Measurements from ENCODE around the gene PAIP2B.
"Not testable (repeated sequence)": the region's sequence is repeated elsewhere in the genome, so short reads cannot be mapped to it uniquely, and the experiment has no call there.

Gene PAIP2B, protein sequence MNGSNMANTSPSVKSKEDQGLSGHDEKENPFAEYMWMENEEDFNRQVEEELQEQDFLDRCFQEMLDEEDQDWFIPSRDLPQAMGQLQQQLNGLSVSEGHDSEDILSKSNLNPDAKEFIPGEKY

DNA sequence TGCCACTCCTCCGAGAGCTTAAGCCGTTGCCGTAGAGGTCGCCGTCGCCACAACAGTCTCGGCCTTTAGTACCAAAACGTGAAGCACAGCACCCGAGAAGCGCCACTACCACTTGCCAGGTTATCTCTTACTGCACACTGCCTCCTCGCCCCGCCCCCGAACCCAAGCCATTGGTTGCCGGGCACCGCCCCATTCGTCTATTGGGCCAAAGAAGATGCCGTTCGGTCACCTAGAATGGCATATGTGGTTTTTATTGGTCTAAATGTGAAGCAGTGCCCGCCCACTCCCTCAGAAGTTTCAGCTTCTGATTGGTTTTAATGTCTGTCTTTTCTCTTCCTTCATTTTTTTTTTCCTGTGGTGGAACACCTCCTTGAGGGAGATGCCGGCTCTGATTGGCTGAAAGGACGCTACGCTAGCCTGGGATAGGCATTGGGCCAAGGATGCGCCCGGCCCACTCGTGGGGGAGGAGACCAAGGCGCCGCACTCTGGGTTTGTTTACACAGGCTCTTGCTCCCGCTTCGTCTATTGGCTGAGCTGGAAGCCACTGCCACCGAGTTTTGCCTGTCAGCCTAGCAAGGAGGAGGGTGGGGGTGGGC lies at the start of gene PAIP2B:
Gene PAIP2B (minus strand): TSS at position 139 of the 596 bp plus-strand sequence. CDS start 24,514 bp downstream, outside the sequence.
- DNase-seq (ENCODE audit: low read depth in 2 of 3, low spot score in 1 of 3) = peak; percentile 97 to 98 (median 97)

DNA sequence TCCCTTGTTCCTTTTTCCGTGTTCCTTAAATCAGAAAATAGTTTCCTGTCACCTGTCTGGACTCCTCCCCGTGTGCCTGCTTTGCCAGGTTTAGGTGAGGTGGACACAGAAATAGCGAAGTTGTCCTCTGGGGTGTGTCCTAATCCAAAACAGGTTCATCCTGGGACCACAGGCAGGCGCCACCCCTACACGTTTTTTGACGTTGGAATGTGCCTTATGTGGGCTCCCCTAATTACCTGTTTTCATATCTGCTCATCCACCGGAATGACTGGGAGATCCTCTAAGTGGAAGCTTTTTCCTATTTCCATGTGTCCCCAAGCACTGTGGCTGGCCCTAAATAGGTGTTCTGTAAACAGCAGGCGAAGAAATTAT lies 49.0 kb upstream of the PAIP2B start:
- DNase-seq (ENCODE audit: low read depth in 2 of 3, low spot score in 1 of 3) = no peak

DNA sequence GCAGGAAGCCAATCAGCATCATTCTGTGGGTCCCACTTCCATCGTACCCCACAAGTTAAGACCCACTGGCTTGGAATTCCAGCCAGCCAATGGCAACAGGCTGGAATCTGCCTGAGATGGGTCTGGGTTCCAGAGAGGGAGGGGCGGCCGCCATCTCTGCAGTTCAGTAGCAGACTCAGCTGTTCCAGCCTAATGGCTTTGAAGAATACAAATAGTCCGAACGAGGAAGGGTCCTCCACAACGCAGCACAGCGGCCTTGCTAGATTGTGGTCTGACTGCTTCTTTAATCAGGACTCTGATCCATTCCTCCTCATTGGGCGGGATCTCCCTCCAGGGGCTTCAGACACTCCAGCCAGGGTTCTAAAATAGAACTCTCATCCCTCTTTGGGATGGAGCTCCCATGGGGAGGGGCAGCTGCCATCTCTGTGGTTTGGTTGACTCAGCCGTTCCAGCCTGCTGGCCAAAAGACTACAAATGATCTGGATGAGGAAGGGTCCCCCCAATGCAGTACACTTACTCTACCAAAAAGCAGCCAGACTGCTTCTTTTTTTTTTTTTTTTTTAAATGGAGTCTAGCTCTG lies 42.7 kb upstream of the PAIP2B start:
- no peak for DNase-seq (ENCODE audit: low read depth in 2 of 3, low spot score in 1 of 3)

DNA sequence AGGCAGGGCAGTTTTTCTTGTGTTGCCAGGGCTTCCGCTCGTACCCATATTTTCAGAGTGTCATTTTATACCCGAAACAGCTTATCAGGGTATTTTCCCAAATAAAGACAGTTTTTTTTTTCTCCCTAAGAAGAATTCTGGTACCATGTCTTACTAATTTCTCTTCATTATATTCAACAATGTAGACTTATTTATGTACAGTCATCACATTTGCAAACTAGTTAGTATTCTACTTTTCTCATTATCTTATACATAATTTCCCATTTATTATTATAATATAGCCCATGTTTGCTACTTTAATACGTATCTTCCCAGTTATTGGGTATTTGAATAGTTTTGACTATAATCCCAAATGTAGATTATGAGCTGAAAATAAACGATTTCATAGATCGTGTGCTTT lies 36.5 kb upstream of the PAIP2B start:
- DNase-seq (ENCODE audit: low read depth in 2 of 3, low spot score in 1 of 3) = no peak

DNA sequence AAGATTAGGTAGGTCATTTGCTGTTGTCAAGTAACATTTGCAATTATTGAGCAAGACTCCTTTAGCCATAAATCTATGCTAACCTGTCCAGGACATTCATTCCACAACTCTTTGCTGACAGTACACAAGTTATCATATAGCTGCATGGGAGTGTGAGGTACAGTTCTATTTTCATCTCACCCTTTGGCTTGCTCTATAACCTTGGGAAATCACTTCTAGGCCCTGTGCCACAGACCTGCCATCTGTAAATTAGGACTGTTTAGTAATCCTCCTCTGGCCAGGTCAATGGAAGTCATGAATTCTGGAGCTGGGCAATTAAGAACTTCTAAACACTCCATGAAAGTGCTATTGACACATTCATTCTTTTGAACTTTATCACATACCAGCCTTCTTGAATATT lies 34.6 kb upstream of the PAIP2B start:
- no peak for DNase-seq (ENCODE audit: low read depth in 2 of 3, low spot score in 1 of 3)

DNA sequence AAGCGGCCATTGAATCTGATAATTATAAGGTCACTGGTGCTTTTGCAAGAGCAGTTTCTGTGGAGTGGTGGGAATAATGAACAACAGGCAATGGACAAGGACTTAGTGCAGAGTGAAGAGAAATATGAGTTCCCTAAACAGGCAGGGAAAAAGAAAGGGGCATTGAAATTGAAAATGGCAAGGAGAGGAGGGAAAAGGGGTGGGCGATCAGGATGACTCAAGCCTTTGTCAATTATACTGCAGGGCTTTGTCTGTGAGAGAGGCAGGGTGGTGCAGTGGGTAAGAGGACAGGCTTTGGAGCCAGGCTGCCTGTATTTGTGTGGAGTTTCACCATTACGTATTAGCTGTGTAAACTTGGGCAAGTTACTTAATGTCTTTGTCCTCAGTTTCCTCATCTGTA lies 29.5 kb upstream of the PAIP2B start:
- DNase-seq (ENCODE audit: low read depth in 2 of 3, low spot score in 1 of 3) = no peak

DNA sequence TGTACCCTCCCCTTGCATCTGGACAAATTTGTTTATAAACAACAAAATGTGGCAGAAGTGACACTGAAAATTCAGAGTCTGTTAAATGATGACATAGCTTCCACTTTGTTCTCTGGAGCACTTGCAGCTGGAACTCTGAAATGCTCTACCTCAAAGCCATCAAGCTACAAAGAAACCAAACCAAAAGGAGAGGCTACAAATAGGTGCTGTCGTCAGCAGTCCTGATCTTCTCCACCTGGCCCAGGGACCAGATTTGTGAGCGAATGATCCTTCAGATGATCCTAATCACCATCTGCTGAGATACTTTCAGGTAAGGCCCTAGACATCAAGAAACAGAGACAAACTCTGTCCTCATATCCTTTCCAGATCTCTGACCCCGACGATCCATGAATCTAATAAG lies 27.9 kb upstream of the PAIP2B start:
- no peak for DNase-seq (ENCODE audit: low read depth in 2 of 3, low spot score in 1 of 3)

DNA sequence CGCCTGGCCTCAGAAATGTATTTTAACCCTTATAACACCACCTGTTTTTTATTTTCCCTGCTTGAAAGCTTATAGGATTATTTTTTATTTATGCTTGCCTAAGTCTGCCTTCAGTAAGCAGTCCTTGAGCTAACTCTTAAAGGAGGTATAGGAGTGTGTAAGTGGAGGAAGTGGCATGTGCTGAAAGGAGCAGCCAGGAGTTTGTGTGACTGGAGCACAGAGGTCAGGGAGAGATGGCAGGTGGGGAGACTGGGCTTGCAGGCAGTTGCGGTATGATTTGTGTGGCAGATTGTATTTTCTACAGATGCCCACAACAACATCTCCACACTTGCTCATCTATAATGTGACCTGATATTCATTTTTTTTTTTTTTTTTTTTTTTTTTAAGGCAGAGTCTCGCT lies 27.2 kb upstream of the PAIP2B start:
- no peak for DNase-seq (ENCODE audit: low read depth in 2 of 3, low spot score in 1 of 3)

DNA sequence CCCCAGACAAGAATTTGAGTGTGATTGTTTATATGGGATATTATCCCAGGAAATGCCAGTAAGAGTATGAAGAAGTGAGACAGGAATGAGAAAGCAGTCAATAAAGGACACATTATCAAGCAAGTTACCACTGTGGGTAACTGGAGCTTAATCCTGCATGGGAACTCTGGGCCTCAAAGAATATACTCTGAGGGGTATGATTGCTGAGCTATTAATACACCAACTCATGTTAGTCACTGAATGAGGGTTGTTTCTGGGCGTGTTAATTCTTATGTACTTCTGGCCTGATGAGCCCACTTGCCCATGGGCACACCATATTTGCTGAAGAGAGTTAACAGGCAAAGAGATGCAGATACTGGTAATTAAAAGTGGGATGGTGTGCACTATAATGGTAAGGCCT lies 26.6 kb upstream of the PAIP2B start:
- DNase-seq (ENCODE audit: low read depth in 2 of 3, low spot score in 1 of 3) = no peak

DNA sequence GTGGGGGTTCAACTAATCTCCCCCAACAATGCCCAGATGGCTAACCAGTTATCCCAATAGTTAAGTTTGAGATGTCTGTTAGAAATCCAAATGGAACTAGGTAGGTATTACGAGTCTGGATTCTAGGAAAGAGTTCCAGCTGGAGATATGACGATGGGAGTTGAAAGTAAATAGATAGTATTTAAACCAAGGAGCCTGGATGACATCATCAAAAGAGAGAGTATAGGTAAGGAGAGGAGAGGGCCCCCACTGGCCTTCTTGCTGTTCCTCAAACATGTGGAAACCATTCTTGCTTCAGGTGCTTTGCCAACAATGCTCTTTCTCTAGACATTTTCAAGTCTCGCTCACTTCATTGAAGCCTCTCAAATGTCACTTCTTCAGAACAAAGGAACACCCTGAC lies 26.0 kb upstream of the PAIP2B start:
- DNase-seq (ENCODE audit: low read depth in 2 of 3, low spot score in 1 of 3) = no peak

DNA sequence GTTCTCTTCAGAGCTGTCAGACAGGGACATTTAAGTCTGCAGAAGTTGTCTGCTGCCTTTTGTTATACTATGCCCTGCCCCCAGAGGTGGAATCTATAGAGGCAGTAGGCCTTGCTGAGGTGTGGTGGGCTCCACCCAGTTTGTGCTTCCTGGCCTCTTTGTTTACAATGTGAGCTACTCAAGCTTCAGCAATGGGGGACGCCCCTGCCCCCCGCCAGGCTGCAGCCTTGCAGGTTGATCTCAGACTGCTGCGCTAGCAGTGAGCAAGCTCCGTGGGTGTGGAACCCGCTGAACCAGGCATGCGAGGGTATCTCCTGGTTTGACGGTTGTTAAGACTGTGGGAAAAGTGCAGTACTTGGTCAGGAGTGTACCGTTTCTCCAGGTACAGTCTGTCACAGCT lies 24.0 kb upstream of the PAIP2B start:
- no peak for DNase-seq (ENCODE audit: low read depth in 2 of 3, low spot score in 1 of 3)

DNA sequence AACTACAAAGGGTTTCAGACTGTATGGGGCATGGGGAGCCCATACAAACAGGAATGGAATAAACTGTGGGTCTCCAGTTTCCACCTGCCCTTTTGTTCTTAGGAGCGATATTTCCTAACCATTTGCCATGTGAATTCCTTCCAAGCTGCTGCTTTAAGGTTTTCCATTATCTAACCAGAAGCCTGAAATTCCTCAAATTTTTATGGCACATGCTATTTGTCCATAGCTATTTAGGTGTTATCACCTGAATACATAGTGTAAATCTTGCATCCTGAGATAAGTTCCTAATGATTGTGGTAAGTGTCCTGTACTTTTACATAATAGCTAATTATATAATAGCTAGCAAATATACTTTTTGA lies 17.4 kb upstream of the PAIP2B start:
- DNase-seq (ENCODE audit: low read depth in 2 of 3, low spot score in 1 of 3) = no peak

DNA sequence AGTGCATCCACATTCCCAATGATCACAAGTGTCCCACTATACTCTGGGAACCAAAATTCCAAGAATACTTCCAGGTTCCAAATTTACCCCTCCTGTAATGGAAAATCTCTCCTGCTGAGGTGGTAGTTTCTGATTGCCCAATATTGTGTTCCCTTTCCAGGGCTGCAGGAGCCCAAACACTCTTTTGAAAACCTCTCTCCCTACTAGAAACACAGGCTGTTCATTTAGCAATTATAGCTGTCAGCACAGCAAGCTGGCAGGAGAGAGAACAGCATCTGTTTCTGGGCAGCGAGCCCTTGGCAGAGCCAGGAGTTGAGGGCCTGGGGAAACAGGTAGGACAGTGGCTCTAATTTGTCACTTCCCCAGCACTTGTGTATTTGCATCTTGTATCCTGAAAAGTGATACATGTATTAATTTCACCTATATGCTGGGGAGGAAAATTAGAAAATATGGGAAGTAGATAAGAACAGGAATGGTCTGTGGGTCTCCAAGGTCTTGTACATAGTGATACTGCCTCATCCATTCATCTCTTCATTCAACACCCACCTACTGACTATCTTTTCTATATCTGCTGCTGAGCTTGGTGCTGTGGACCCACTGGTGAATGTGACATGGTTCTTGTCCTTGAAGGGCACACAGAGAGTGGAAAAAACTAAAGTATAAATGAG lies 16.9 kb upstream of the PAIP2B start:
- DNase-seq (ENCODE audit: low read depth in 2 of 3, low spot score in 1 of 3) = no peak

DNA sequence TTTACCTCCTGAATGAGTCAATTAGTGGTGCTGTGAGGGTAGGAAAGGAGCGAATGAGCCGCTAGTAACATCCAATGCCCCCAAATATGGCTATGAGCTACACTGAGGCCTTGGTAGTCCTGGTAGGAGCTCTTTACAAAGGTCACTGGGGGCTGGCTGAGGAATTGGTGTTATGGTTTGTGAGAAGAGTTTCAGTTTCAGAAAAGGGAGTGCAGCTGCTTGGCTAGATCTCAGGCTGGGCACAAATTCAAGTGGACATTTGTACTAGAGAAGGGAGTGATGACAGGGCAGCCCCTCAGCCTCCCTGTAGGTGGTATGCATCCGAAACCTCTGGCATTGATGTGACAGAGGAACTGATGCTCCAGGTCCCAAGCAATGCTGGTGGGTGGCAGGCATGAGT lies 13.9 kb upstream of the PAIP2B start:
- no peak for DNase-seq (ENCODE audit: low read depth in 2 of 3, low spot score in 1 of 3)

DNA sequence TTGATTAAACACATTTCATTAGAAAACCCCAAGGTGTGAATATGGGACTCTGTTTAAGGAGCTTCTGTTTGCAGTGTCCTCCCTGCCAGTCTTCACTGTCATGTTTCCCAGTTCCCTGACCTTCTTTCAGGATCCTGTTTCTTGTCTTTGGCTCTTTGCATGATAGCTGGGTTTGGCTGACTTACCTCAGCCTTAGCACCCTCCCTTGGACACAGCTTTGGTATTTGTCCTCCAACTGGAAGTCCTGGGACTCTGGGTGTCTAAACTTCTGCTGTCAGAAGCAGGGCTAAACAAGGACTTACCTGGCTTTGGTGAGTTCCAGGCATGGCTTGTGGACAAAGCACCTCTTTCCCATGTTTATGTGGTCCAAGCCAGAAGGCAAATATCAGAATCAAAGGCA lies 11.2 kb upstream of the PAIP2B start:
- DNase-seq (ENCODE audit: low read depth in 2 of 3, low spot score in 1 of 3) = no peak

DNA sequence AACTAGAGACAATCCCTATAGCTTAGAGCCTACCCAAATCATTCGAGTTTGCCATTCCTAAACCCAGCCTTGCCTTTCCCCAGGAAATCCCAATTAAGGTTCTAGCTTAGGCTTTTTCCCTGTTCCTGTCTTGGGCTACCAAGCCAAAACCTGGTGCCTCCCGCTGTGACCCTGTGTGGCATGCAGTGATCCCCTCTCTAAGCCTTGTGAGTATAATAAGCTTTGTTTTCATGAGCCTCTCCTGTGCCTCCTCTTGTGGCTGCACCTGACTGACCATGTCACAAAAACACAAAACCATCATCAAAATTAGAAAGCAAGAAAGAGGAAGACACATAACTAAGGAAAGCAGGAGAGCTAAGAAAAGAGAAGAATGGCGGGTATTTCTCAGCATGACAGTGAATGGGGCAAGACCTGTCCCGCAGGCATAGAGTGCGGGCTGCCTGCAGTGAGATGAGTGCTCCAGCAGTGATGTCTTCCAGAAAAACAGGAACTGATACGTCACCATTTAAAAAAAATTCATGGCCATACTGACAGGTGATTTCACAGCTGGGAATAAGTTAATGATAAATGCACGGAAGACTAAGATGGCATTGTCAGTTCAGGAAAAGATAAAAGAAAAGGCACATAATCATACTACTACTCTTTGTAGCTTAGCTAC lies 9.2 kb upstream of the PAIP2B start:
- DNase-seq (ENCODE audit: low read depth in 2 of 3, low spot score in 1 of 3) = no peak

DNA sequence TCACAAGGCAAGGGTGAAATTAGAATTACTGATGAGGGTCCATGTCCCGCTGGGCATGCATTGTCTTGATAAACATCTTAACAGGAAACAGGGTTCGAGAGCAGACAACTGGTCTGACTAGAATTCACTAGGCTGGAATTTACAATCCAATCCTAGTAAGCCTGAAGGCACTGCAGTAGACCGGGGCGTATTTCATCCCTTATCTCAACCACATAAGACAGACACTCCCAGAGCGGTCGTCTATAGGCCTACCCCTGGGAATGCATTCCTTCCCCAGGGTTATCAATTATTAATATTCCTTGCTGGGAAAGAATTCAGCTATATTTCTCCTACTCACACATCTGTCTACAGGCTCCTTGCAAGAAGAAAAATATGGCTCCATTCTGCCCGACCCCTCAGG lies 6.2 kb upstream of the PAIP2B start:
- DNase-seq (ENCODE audit: low read depth in 2 of 3, low spot score in 1 of 3) = not testable (repeated sequence)

DNA sequence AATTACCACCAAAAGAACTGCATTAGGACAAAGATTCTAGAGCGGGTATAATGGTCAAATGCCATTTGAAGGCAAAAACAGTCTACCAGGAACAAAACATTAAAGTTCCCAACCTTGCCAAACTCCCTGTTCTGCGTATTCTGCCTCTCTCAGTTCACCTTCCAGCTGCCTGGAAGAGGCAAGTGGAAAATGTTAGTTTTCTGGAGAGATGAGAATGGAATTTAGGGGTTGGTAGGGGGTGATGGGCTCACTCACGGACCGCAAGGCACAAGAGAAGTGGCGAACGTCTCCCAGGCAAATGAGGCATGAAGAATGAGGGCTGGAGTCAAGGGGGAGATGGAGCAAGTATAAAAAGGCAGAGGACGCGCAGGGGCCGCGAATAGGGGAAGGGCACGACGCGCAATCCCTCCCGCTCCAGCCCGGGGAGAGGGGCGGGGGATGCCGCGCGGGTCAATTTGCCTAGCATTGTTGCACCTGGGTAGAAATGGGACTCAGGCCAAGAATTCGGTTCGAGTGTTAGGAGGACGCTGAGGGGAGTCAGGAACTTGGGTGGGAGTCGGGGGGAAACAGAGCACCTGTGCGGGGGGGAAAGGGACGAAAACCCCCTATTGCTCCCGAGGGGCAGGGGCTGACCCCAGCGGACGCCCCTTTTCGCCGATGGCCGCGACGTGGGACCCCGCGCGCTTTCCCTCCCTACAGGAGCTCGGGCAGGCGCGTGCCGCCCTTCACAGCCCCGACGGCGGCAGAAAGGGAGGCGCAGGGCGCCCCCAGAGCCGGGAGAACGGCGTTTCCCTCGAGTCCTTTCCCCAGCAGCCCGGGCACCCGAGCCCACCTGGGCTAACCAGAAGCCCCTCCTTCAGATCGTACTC lies 573 bp downstream of the PAIP2B start:
- peak in 2 of 3 donors; percentile 10 to 12 for DNase-seq (ENCODE audit: low read depth in 2 of 3, low spot score in 1 of 3)

DNA sequence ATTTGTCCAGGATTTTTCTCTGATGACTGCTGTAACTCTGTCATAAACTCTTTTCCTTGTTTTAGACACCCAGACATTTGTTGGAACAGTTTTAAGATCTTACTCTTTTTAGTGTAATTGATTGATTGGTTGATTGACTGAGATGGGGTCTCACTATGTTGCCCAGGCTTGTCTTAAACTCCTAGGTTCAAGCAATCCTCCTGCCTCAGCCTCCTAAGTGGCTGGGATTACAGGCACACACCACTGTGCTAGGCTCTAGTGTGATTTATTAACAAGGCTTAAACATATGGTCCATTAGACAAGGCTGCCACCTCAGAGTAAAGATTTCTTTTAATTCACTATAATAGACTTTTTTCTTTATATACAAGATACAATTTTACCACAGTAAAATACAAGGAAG lies 2.0 kb downstream of the PAIP2B start:
- no peak for DNase-seq (ENCODE audit: low read depth in 2 of 3, low spot score in 1 of 3)

DNA sequence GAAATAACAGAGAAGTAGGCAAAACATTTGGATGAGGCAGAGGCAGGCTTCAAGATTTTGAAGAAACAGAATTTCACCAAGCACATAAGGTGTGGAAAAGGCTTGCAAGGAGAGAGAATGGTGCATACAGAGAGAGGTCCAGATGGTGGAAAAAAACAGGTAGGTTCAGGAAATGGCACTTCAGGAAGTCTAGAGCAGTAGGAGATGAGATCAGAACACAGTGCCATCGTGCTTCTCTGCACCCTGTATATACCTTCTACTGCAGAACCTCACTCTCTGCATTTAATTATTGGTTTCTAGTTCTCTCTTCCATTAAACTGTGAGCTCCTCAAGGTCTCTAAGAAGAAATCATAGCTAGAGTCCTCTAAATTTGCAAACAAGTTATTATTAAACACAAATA lies 2.4 kb downstream of the PAIP2B start:
- no peak for DNase-seq (ENCODE audit: low read depth in 2 of 3, low spot score in 1 of 3)

DNA sequence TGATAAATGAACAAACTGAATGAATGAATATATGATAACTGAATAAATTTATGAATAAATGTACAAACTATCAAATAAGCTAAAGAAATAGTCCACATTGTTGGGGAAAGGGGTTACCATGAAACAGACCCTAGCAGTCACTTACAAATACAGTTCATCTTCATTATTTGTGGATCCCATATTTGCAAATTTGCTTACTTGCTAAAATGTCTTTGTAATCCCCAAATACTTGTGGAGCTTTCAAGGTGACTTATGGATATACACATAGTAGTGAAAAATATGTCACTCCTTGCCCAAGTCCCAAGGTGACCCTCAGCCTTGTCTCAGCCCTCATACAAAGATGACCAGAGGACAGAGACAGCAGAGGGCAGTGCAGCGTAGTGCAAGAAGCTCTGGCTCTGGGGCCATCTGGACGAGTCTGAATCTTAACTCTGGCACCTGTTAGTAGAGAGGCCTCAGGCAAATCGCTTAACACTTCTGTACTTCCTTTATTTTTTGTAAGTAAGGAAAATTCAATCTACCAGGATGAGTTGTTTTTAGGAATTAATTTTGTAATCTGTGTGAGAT lies 3.1 kb downstream of the PAIP2B start:
- DNase-seq (ENCODE audit: low read depth in 2 of 3, low spot score in 1 of 3) = no peak
